Head of caudate nucleus (tissue), 42 donors: Measurements from ENCODE around the gene TIMM9.
"Not testable (repeated sequence)": the region's sequence is repeated elsewhere in the genome, so short reads cannot be mapped to it uniquely, and the experiment has no call there.

Experiments
- DNase-seq, 42 donors: peaks; one replicate each; pipeline versions ENCODE4 v3.0.0 to v3.0.0-alpha.2; 2020 to 2021; ENCODE audit warnings: mixed read lengths in 7 of 42
- intact Hi-C: fragments of 100-400 bp; cut with DNase I; formaldehyde crosslinking; loops from one replicate; pipeline ENCODE4 v1.15.0; 2022

The TIMM9 gene

GRCh38 chr14:58408681-58409215 is 18.6 kb downstream of the TIMM9 start:
- intact Hi-C loops, result no loop called here
- peak in 10 of 42 donors; percentile 14 to 66 (median 30) for DNase-seq

DNA sequence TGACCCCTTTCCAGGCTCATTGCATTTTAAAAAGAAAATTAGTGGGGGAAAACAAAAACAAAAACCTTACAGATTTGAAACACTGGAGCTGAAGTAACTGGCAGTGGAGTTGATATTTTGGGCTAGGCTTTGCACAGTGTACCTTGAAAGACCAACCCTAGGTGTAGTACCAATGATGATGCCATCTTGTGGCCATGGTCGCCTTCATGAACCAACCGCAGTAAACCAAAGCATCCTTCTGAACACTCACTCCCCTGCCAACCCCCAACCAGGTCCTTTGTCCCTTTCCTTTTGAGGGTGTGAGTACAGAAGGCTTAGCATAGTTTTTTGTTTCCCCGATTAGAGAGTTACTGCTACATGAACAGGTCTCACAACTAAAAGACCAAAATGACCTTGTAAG is 25.7 kb downstream of the TIMM9 start:
- DNase-seq, result no peak
- intact Hi-C loops, result no loop called here

DNA sequence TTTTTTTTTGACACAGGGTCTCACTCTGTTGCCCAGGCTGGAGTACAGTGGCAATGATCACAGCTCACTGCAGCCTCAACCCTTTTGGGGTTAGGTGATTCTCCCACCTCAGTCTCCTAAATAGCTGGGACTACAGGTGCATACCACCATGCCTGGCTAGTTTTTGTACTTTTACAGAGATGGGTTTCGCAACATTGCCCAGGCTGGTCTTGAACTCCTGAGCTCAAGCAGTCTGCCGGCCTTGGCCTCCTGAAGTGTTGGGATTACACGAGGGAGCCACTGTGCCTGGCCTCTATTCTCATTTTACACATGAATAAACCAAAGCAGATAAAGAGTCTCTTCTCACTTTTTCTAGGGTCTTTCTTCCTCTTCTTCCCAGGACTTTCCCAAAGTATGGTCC is 28.4 kb downstream of the TIMM9 start:
- DNase-seq, result no peak
- intact Hi-C loops, result no loop called here

DNA sequence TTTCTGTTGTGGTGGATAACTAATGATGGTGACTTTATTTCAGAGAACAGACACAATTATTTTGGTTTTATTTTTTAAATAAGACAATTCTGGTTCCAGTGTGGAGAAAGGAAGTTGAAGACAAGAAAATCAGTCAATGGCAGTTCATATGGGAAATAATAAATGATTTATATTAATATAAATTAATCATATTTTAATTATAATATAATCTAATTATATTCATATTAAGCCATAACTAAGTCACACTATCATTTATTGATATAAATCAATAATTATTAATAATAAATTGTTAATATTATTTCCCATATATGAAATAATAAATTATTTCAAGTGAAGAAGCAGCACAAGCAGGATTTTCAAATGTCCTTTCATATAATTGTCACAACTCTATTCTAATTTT is 28.8 kb downstream of the TIMM9 start:
- no peak for DNase-seq

GRCh38 chr14:58397156-58397555 is 30.2 kb downstream of the TIMM9 start:
- intact Hi-C loops, result no loop called here

More for the DNA sequence above, 28.8 kb downstream of the TIMM9 start:
- intact Hi-C loops, result no loop called here

DNA sequence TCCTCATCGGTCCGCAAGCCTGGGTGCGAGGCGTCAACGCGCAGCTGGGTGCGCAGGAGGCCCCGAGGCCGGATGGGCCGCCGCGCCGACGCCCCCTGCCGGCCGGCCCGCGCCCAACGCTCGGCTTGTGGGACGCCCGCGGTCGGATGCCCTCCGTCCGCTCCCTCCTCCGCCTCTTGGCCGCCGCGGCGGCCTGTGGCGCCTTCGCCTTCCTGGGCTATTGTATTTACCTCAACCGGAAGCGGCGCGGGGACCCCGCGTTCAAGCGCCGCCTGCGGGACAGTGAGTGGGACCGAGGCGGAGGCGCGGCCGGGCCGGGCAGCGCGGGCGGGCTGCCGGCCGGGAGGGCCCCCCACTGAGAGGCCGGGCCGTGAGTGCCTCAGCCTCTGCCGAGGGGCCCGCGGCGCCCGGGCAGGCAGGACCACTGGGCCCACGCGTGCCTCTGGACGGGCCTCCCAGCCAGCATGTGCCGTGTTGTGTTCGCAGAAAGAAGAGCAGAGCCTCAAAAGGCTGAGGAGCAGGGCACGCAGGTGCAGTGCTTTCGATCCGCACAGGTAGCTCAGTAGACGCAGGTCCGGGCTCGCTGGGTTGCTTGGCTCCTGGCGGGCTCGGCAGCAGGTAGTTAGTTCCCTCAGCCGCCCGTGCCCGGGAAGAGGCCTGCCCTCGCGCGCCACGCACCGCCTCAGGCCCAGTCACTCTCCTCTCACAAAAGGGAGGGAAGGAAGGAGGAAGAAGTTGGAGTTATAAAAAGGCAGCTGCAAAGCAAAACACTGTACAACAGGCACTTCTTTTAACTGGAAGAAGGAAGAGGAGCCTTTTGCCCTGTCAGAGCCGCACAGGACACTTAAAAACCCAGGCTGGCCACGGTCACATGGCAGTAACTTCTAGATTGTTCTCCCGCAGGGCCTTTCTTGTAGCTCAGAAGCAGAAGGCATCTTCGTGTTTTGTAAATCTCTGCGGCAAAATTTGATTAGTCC is 31.2 kb downstream of the TIMM9 start, which contains the start of gene TOMM20L:
TSS of gene TOMM20L (plus strand) at position 119 of the 977 bp plus-strand sequence. CDS start at position 147, 28 bp downstream.
- intact Hi-C loops, result no loop called here
- DNase-seq, result peak in 41 of 42 donors; percentile 14 to 79 (median 55)

More at GRCh38 chr14:58397156-58397555, 30.2 kb downstream of the TIMM9 start:
- no peak for DNase-seq

- intact Hi-C loops, result no loop called here
- no peak for DNase-seq
Measured at GRCh38 chr14:58395562-58395811, 31.8 kb downstream of the TIMM9 start.

DNA sequence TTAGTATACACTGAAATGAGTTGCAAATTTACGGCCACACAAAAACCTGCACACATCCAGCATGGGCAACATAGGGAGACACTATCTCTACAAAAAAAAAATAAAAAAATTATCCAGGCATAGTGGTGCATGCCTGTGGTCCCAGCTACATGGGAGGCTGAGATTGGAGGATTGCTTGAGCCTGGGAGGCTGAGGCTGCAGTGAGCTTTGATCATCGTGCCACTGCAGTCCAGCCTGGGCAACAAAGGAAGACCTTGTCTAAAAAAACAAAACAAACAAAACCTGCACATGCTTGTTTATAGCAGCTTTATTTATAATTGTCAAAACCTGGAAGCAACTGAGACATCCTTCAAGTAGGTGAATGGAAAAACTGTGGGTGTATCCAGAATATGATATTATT is 36.5 kb downstream of the TIMM9 start:
- intact Hi-C loops, result no loop called here

GRCh38 chr14:58376791-58377190 is 50.5 kb downstream of the TIMM9 start:
- intact Hi-C loops, result no loop called here
- DNase-seq, result no peak

More for the DNA sequence above, 36.5 kb downstream of the TIMM9 start:
- DNase-seq, result no peak

DNA sequence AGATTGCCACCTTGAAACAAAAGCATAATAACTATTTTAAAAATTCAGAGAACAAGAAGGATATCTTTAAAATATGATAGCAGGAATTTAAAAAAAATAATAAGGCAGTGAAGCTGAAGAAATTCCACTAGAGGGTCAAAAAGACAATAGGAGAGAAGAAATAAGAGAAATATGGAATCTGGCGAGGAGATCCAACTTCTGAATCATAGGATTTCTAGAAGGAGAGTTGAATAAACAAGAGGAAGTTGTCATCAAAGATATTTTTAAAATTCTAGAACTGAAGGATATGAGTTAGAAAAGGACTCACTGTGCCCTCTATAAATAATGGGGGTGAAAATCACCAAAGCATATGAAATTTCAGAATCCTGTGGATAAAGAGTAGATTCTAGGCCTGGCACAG is 58.4 kb downstream of the TIMM9 start:
- DNase-seq, result no peak
- intact Hi-C loops, result no loop called here

DNA sequence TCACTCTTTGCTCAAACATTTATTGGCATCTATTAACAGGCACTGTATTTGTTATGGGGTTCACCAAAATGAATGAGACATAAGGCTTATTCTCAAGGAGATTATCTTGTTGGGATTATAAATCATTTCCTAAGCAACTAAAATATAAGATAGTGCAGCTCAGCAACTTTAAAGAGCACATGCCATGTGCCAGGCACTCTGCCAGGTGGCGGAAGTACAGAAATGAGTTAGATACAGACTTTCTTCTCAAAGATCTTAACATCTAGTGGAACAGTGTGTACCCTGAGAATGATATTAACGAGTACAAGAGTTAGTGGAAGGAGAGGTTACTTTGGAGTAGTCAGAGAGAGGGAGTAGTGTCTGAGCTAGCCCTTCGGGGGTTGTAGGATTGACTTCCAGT is 60.0 kb downstream of the TIMM9 start:
- DNase-seq, result no peak
- intact Hi-C loops, result no loop called here

- intact Hi-C loops, result no loop called here
- DNase-seq, result no peak
Measured at GRCh38 chr14:58364316-58364715, 63.0 kb downstream of the TIMM9 start.

GRCh38 chr14:58362798-58363412 is 64.4 kb downstream of the TIMM9 start:
- intact Hi-C loops, result no loop called here
- DNase-seq, result no peak

DNA sequence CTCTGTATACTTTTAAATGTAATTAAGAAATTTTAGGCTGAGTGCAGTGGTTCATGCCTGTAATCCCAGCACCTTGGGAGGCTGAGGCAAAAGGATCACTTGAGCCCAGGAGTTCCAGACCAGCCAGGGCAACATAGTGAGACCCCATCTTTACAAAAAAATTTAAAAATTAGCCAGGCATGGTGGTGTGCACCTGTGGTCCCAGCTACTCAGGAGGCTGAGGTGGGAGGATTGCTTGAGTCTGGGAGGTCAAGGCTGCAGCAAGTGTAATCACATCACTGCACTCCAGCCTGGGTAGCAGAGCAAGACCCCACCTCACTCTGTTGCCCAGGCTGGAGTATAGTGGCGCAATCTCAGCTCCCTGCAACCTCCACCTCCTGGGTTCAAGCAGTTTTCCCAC is 65.1 kb downstream of the TIMM9 start:
- DNase-seq, intact Hi-C loops: not testable (repeated sequence)
